Lung (tissue), 12 donors: Measurements from ENCODE around the gene TOE1. TPM values are rescaled to one million over a fixed set of nuclear protein-coding genes. Genes with fewer than 3 reads are reported as not detected.

ENCODE experiments used
- ATAC-seq: fragments of 200-7000 bp; cut with Tn5 transposase; one replicate; pipeline ENCODE4 v1.9.1; 2020; ENCODE audit warnings: moderate number of reproducible peaks; ENCODE audit not compliant: insufficient read depth, low FRiP score
- DNase-seq, 3 donors: peaks; one replicate each; pipeline ENCODE4 v3.0.0-alpha.2; 2013 to 2017
- H3K27ac ChIP-seq, 2 donors: one replicate each; pipeline ENCODE4 v1.5.1; 2013; ENCODE audit warnings: mild to moderate bottlenecking in 2 of 2, moderate library complexity in 2 of 2, control low read depth in 1 of 2, inconsistent platforms in 1 of 2, low read depth in 1 of 2, low read length in 1 of 2
- H3K27me3 ChIP-seq, 3 donors: one replicate each; pipeline ENCODE4 v1.5.1; 2013; ENCODE audit warnings: low read length in 2 of 3; ENCODE audit not compliant: control insufficient read depth in 3 of 3, insufficient read depth in 3 of 3
- H3K36me3 ChIP-seq, 4 donors: one replicate each; pipeline ENCODE4 v1.5.1; 2013; ENCODE audit warnings: low read length in 4 of 4, mild to moderate bottlenecking in 1 of 4, moderate library complexity in 1 of 4; ENCODE audit not compliant: control insufficient read depth in 4 of 4, insufficient read depth in 4 of 4
- H3K4me1 ChIP-seq, 5 donors: one replicate each; pipeline ENCODE4 v1.5.1; 2013; ENCODE audit warnings: low read length in 5 of 5, mild to moderate bottlenecking in 2 of 5, moderate library complexity in 1 of 5; ENCODE audit not compliant: control insufficient read depth in 5 of 5, insufficient read depth in 5 of 5
- H3K4me3 ChIP-seq: one replicate; pipeline ENCODE4 v1.5.1; 2013; ENCODE audit warnings: mild to moderate bottlenecking, control low read depth, moderate library complexity
- H3K9ac ChIP-seq, 2 donors: one replicate each; pipeline ENCODE4 v1.5.1; 2013; ENCODE audit warnings: low read length in 2 of 2, control low read depth in 1 of 2; ENCODE audit not compliant: insufficient read depth in 1 of 2
- H3K9me3 ChIP-seq, 4 donors: one replicate each; pipeline ENCODE4 v1.5.1; 2013; ENCODE audit warnings: low read length in 3 of 4, mild to moderate bottlenecking in 1 of 4, moderate library complexity in 1 of 4; ENCODE audit not compliant: control insufficient read depth in 4 of 4, insufficient read depth in 3 of 4
- WGBS, 2 donors: extraction: QIAGEN DNeasy Blood & Tissue Kit; methylation state at CpG; one replicate each; pipeline ENCODE4 v1.1.7; 2013; 5-methylcytosine and 5-hydroxymethylcytosine counted together
- polyA plus RNA-seq, 2 donors: library from polyadenylated mRNA; stranded (reverse); fragments of 200-250 nt; gene quantifications; one replicate each; pipeline ENCODE4 v1.2.1, GENCODE V29; 2013
- total RNA-seq, 2 donors: library from RNA; depleted of rRNA in 1 of 2; stranded (reverse); fragments of >200 nt in 1 of 2; gene quantifications; one replicate each; pipeline ENCODE4 v1.2.1, GENCODE V29; 2014 to 2021
- TF ChIP-seq, protein P1 (sequence below): IDR thresholded peaks from 2 replicates; pipeline ENCODE4 v1.5.1; 2012; ENCODE audit warnings: mild to moderate bottlenecking; ENCODE audit errors: control extremely low read depth, extremely low read depth
- donor health status: control.
- donor health status: control.
- donor health status: Bipolar disorder and iron deficiency.
- donor health status: healthy.
- donor health status: DM: yes; HTN: yes; CAD: no.

Gene TOE1
- total and polyA plus RNA-seq, 4 donors: 5.3 to 10.9 (median 8.5) TPM

DNA sequence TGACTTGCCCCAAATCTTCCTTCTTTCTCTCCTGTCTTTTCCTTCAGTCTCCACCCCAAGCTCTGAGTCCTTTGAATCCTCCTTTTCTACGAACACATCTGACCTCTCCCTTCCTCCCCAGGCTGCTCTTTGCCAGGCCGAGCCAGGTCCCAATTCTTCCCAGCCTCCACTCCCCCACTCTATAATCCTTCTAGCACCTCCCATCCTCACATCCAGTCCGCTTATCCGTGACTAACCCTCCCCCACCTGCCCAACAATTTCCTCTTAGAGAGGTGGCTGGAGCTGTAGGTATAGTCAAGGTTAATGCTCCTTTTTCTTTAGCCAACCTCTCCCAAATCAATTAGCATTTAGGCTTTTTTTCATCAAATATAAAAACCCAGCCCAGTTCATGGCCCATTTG is 22.8 kb upstream of the TOE1 start:
- H3K4me3 ChIP-seq: no peak overlapping the region
- no peaks in the 10 kb centered on the region for H3K36me3 ChIP-seq
- no peak for DNase-seq
- WGBS, 2 donors: 70 to 88% methylated on average over 4 of the region's 4 CpGs
- H3K9me3 ChIP-seq: peaks cover 0 to 2% (median 0%) of the 10 kb centered on the region in 4 donors
- no peak overlapping the region for H3K9ac ChIP-seq
- peaks cover 0 to 2% (median 0%) of the 10 kb centered on the region in 5 donors for H3K4me1 ChIP-seq
- no peak for ATAC-seq
- H3K27me3 ChIP-seq: no peaks in the 10 kb centered on the region
- H3K27ac ChIP-seq: no peak overlapping the region
- TF ChIP-seq, protein P1, sequence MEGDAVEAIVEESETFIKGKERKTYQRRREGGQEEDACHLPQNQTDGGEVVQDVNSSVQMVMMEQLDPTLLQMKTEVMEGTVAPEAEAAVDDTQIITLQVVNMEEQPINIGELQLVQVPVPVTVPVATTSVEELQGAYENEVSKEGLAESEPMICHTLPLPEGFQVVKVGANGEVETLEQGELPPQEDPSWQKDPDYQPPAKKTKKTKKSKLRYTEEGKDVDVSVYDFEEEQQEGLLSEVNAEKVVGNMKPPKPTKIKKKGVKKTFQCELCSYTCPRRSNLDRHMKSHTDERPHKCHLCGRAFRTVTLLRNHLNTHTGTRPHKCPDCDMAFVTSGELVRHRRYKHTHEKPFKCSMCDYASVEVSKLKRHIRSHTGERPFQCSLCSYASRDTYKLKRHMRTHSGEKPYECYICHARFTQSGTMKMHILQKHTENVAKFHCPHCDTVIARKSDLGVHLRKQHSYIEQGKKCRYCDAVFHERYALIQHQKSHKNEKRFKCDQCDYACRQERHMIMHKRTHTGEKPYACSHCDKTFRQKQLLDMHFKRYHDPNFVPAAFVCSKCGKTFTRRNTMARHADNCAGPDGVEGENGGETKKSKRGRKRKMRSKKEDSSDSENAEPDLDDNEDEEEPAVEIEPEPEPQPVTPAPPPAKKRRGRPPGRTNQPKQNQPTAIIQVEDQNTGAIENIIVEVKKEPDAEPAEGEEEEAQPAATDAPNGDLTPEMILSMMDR: no peak

DNA sequence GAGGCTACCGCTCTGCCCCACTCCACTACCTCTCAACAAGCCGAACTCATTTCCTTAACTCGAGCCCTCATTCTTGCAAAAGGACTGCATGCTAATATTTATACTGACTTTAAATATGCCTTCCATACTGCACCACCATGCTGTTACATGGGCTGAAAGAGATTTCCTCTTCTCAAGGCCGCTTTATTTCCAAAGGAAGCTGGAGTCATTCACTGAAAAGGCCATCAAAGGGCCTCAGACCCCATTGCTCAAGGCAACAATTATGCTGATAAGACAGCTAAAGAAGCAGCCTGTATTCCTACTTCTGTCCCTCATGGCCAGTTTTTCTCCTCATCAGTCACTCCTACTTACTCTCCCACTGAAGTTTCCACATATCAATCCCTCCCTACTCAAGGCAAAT is 20.2 kb upstream of the TOE1 start:
- TF ChIP-seq, protein P1: no peak
- Histone ChIP-seq H3K9ac (no peak overlapping the region), H3K9me3 (peaks cover 0 to 2% (median 0%) of the 10 kb centered on the region in 4 donors), H3K4me3 (no peak overlapping the region), H3K27me3 (no peaks in the 10 kb centered on the region), H3K4me1 (peaks cover 0 to 2% (median 0%) of the 10 kb centered on the region in 5 donors), H3K27ac (no peak overlapping the region), H3K36me3 (no peaks in the 10 kb centered on the region)
- WGBS, 2 donors: 83 to 87% methylated on average over 4 of the region's 4 CpGs
- DNase-seq (no peak), ATAC-seq (no peak)

DNA sequence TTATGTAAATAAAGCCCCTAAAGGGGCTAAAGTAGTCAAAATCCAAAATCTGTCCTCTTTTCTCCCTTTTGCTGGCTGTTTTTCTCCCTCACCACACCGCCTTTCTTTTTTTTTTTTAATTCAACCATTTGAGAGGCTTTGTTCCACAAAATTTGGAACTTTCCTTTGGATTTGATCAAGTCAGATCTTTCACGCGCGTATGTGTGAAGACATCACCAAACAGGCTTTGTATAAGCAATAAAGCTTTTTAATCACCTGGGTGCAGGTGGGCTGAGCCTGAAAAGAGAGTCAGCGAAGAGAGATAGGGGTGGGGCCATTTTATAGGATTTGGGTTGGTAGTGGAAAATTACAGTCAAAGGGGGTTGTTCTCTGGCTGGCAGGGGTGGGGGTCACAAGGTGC is 18.5 kb upstream of the TOE1 start:
- Histone ChIP-seq H3K27me3 (no peaks in the 10 kb centered on the region), H3K4me3 (no peak overlapping the region), H3K9me3 (peaks cover 0 to 2% (median 0%) of the 10 kb centered on the region in 4 donors), H3K27ac (no peak overlapping the region), H3K9ac (no peak overlapping the region), H3K4me1 (peaks cover 0 to 12% (median 2%) of the 10 kb centered on the region in 5 donors), H3K36me3 (no peaks in the 10 kb centered on the region)
- TF ChIP-seq, protein P1: no peak
- 94 to 97% methylated on average over 5 of the region's 5 CpGs for WGBS, 2 donors
- DNase-seq (no peak), ATAC-seq (no peak)

DNA sequence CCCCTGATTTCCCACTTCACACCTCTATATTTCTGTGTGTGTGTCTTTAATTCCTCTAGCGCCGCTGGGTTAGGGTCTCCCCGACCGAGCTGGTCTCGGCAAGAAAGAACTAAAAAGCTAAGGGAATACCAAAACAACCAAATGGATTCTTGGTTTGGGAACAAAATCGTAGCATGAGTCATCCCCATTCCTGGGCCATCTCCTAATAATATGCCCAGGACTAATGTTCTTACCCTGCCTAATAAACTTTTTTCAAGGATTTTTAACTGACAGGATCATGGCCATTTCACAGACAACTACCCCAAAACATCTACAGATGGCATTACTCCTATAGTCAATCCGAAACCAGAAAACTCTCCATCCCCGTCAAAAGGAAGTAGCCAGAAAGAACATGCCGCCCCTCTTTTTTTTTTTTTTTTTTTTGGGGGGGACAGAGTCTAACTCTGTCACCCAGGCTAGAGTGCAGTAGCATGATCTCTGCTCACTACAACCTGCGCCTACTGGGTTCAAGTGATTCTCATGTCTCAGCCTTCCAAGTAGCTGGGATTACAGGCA is 17.4 kb upstream of the TOE1 start:
- WGBS, 2 donors: 94 to 95% methylated on average over 10 of the region's 10 CpGs
- DNase-seq (no peak), ATAC-seq (no peak)
- Histone ChIP-seq H3K9me3 (peaks cover 0 to 2% (median 0%) of the 10 kb centered on the region in 4 donors), H3K27me3 (no peaks in the 10 kb centered on the region), H3K4me1 (peaks cover 0 to 19% (median 4%) of the 10 kb centered on the region in 5 donors), H3K4me3 (no peak overlapping the region), H3K27ac (no peak overlapping the region), H3K36me3 (no peaks in the 10 kb centered on the region), H3K9ac (no peak overlapping the region)
- TF ChIP-seq, protein P1: no peak
